ENCODE measurements around the gene ITCH. TPM values are rescaled to one million over a fixed set of nuclear protein-coding genes. Genes with fewer than 3 reads are reported as not detected.

The ITCH gene
- polyA plus RNA-seq (2013, experiment 1 of 2), result 17.2 TPM
- 17.9 TPM for polyA plus RNA-seq (2013, experiment 2 of 2)

GRCh38 chr20:34363062-34363464, at the start of gene ITCH:
ITCH (plus strand) TSS chr20:34363273; CDS start chr20:34393812, 30,539 bp downstream.
- Histone ChIP-seq H4K8ac (ENCODE audit: low read depth, low read length) (no peak within 1 kb of the TSS), H3K23ac (ENCODE audit: low read depth, low read length, poor library complexity) (peak within 1 kb of the TSS; percentile 93), H2BK120ac (ENCODE audit: low read depth, low read length) (peak within 1 kb of the TSS; percentile 81), H4K91ac (ENCODE audit: low read depth, low read length, poor library complexity) (no peak within 1 kb of the TSS), H3K27ac (replicated peaks; ENCODE audit: low read length) (peak within 1 kb of the TSS; percentile 5), H3K79me1 (ENCODE audit: low read depth, low read length) (peaks cover 6% of the 10 kb centered on the region), H2BK12ac (ENCODE audit: low read length) (peak within 1 kb of the TSS; percentile 41), H3K14ac (ENCODE audit: low read length) (peak within 1 kb of the TSS; percentile 71), H3K4me3 (ENCODE audit: low read length in 2 of 2) (peak within 1 kb of the TSS; percentile 83 to 94), H3K4ac (ENCODE audit: low read length) (peak within 1 kb of the TSS; percentile 37), H3K9me3 (replicated peaks in 1 of 2; ENCODE audit: control insufficient read depth in 2 of 2, insufficient read depth in 1 of 2, low read depth in 1 of 2, low read length in 2 of 2) (peaks cover 0 to 3% of the 10 kb centered on the region in 2 donors), H3K18ac (ENCODE audit: low read length) (peak within 1 kb of the TSS; percentile 97), H2BK5ac (ENCODE audit: low read length) (peak within 1 kb of the TSS; percentile 82), H3K4me1 (ENCODE audit: control insufficient read depth in 2 of 2, insufficient read depth in 1 of 2, low read depth in 1 of 2, low read length in 2 of 2) (peaks cover 0 to 3% of the 10 kb centered on the region in 2 donors), H3K9ac (ENCODE audit: low read depth, low read length, poor library complexity) (peak within 1 kb of the TSS; percentile 71), H3K4me2 (ENCODE audit: insufficient read depth, low read length, poor library complexity, severe bottlenecking) (peak within 1 kb of the TSS; percentile 56), H3K27me3 (ENCODE audit: control insufficient read depth in 3 of 3, insufficient read depth in 3 of 3, low read depth in 1 of 3, low read length in 3 of 3) (no peaks in the 10 kb centered on the region), H2AK5ac (ENCODE audit: low read depth, low read length) (peak within 1 kb of the TSS; percentile 90), H2AFZ (ENCODE audit: low read length) (peak within 1 kb of the TSS; percentile 95), H2BK15ac (ENCODE audit: low read length) (peak within 1 kb of the TSS; percentile 17), H3K36me3 (replicated peaks in 1 of 2; ENCODE audit: control insufficient read depth in 2 of 2, insufficient read depth in 2 of 2, low read length in 2 of 2) (peaks cover 0 to 28% of the 10 kb centered on the region in 2 donors)
- WGBS, 2 donors (ENCODE audit: extremely low coverage in 2 of 2, insufficient read length in 2 of 2, insufficient replicate concordance in 1 of 2), result no CpG with 5 or more reads among the region's 32 CpGs
- DNase-seq (ENCODE audit: low spot score), result peak; percentile 90

- Histone ChIP-seq H2AK5ac (ENCODE audit: low read depth, low read length) (no peak overlapping the region), H3K4me3 (ENCODE audit: low read length in 2 of 2) (no peak overlapping the region), H3K4me2 (ENCODE audit: insufficient read depth, low read length, poor library complexity, severe bottlenecking) (no peak overlapping the region), H3K36me3 (replicated peaks in 1 of 2; ENCODE audit: control insufficient read depth in 2 of 2, insufficient read depth in 2 of 2, low read length in 2 of 2) (no peaks in the 10 kb centered on the region), H3K27me3 (ENCODE audit: control insufficient read depth in 3 of 3, insufficient read depth in 3 of 3, low read depth in 1 of 3, low read length in 3 of 3) (peaks cover 2 to 11% (median 10%) of the 10 kb centered on the region in 3 experiments), H2BK5ac (ENCODE audit: low read length) (no peak overlapping the region), H3K9me3 (replicated peaks in 1 of 2; ENCODE audit: control insufficient read depth in 2 of 2, insufficient read depth in 1 of 2, low read depth in 1 of 2, low read length in 2 of 2) (no peaks in the 10 kb centered on the region), H2BK15ac (ENCODE audit: low read length) (no peak overlapping the region), H2BK120ac (ENCODE audit: low read depth, low read length) (no peak overlapping the region), H2BK12ac (ENCODE audit: low read length) (no peak overlapping the region), H3K4me1 (ENCODE audit: control insufficient read depth in 2 of 2, insufficient read depth in 1 of 2, low read depth in 1 of 2, low read length in 2 of 2) (peaks cover 6% of the 10 kb centered on the region in 2 donors), H3K27ac (replicated peaks; ENCODE audit: low read length) (no peak overlapping the region), H3K9ac (ENCODE audit: low read depth, low read length, poor library complexity) (no peak overlapping the region), H2AFZ (ENCODE audit: low read length) (no peak overlapping the region), H3K18ac (ENCODE audit: low read length) (no peak overlapping the region), H4K91ac (ENCODE audit: low read depth, low read length, poor library complexity) (no peak overlapping the region), H3K79me1 (ENCODE audit: low read depth, low read length) (no peaks in the 10 kb centered on the region), H3K4ac (ENCODE audit: low read length) (no peak overlapping the region), H3K23ac (ENCODE audit: low read depth, low read length, poor library complexity) (no peak overlapping the region), H3K14ac (ENCODE audit: low read length) (no peak overlapping the region), H4K8ac (ENCODE audit: low read depth, low read length) (no peak overlapping the region)
- WGBS, 2 donors (ENCODE audit: extremely low coverage in 2 of 2, insufficient read length in 2 of 2, insufficient replicate concordance in 1 of 2), result no CpG with 5 or more reads among the region's 3 CpGs
- DNase-seq (ENCODE audit: low spot score), result no peak
These were observed 47.8 kb upstream of the ITCH start for GRCh38 chr20:34315236-34315635.

- Histone ChIP-seq H3K27ac (replicated peaks; ENCODE audit: low read length) (no peak overlapping the region), H2AFZ (ENCODE audit: low read length) (no peak overlapping the region), H3K9me3 (replicated peaks in 1 of 2; ENCODE audit: control insufficient read depth in 2 of 2, insufficient read depth in 1 of 2, low read depth in 1 of 2, low read length in 2 of 2) (no peaks in the 10 kb centered on the region), H2BK12ac (ENCODE audit: low read length) (no peak overlapping the region), H3K23ac (ENCODE audit: low read depth, low read length, poor library complexity) (no peak overlapping the region), H3K36me3 (replicated peaks in 1 of 2; ENCODE audit: control insufficient read depth in 2 of 2, insufficient read depth in 2 of 2, low read length in 2 of 2) (no peaks in the 10 kb centered on the region), H3K4me1 (ENCODE audit: control insufficient read depth in 2 of 2, insufficient read depth in 1 of 2, low read depth in 1 of 2, low read length in 2 of 2) (peaks cover 4% of the 10 kb centered on the region in 2 donors), H2BK5ac (ENCODE audit: low read length) (no peak overlapping the region), H3K9ac (ENCODE audit: low read depth, low read length, poor library complexity) (no peak overlapping the region), H3K4ac (ENCODE audit: low read length) (no peak overlapping the region), H3K4me2 (ENCODE audit: insufficient read depth, low read length, poor library complexity, severe bottlenecking) (no peak overlapping the region), H2BK15ac (ENCODE audit: low read length) (no peak overlapping the region), H3K79me1 (ENCODE audit: low read depth, low read length) (no peaks in the 10 kb centered on the region), H4K91ac (ENCODE audit: low read depth, low read length, poor library complexity) (no peak overlapping the region), H3K27me3 (ENCODE audit: control insufficient read depth in 3 of 3, insufficient read depth in 3 of 3, low read depth in 1 of 3, low read length in 3 of 3) (peaks cover 2 to 11% (median 10%) of the 10 kb centered on the region in 3 experiments), H3K4me3 (ENCODE audit: low read length in 2 of 2) (no peak overlapping the region), H4K8ac (ENCODE audit: low read depth, low read length) (no peak overlapping the region), H3K14ac (ENCODE audit: low read length) (no peak overlapping the region), H2BK120ac (ENCODE audit: low read depth, low read length) (no peak overlapping the region), H3K18ac (ENCODE audit: low read length) (no peak overlapping the region), H2AK5ac (ENCODE audit: low read depth, low read length) (no peak overlapping the region)
- no CpG with 5 or more reads among the region's 6 CpGs for WGBS, 2 donors (ENCODE audit: extremely low coverage in 2 of 2, insufficient read length in 2 of 2, insufficient replicate concordance in 1 of 2)
- no peak for DNase-seq (ENCODE audit: low spot score)
These were observed 46.8 kb upstream of the ITCH start for GRCh38 chr20:34316196-34316814.

- no peak overlapping the region for H3K23ac ChIP-seq (ENCODE audit: low read depth, low read length, poor library complexity)
- H3K9me3 ChIP-seq (replicated peaks in 1 of 2; ENCODE audit: control insufficient read depth in 2 of 2, insufficient read depth in 1 of 2, low read depth in 1 of 2, low read length in 2 of 2), result no peaks in the 10 kb centered on the region
- peaks cover 3 to 6% of the 10 kb centered on the region in 2 donors for H3K4me1 ChIP-seq (ENCODE audit: control insufficient read depth in 2 of 2, insufficient read depth in 1 of 2, low read depth in 1 of 2, low read length in 2 of 2)
- H4K8ac ChIP-seq (ENCODE audit: low read depth, low read length), result no peak overlapping the region
- H3K9ac ChIP-seq (ENCODE audit: low read depth, low read length, poor library complexity), result no peak overlapping the region
- no CpG with 5 or more reads among the region's 4 CpGs for WGBS, 2 donors (ENCODE audit: extremely low coverage in 2 of 2, insufficient read length in 2 of 2, insufficient replicate concordance in 1 of 2)
- H3K4me3 ChIP-seq (ENCODE audit: low read length in 2 of 2), result no peak overlapping the region
- H3K27me3 ChIP-seq (ENCODE audit: control insufficient read depth in 3 of 3, insufficient read depth in 3 of 3, low read depth in 1 of 3, low read length in 3 of 3), result peaks cover 0 to 3% (median 0%) of the 10 kb centered on the region in 3 experiments
- H4K91ac ChIP-seq (ENCODE audit: low read depth, low read length, poor library complexity), result no peak overlapping the region
- H3K4ac ChIP-seq (ENCODE audit: low read length), result no peak overlapping the region
- H2BK120ac ChIP-seq (ENCODE audit: low read depth, low read length), result no peak overlapping the region
- H3K4me2 ChIP-seq (ENCODE audit: insufficient read depth, low read length, poor library complexity, severe bottlenecking), result no peak overlapping the region
- no peak overlapping the region for H2AK5ac ChIP-seq (ENCODE audit: low read depth, low read length)
- no peak overlapping the region for H3K18ac ChIP-seq (ENCODE audit: low read length)
- H2BK12ac ChIP-seq (ENCODE audit: low read length), result no peak overlapping the region
- H2BK15ac ChIP-seq (ENCODE audit: low read length), result no peak overlapping the region
- DNase-seq (ENCODE audit: low spot score), result no peak
- H3K79me1 ChIP-seq (ENCODE audit: low read depth, low read length), result no peaks in the 10 kb centered on the region
- no peak overlapping the region for H3K14ac ChIP-seq (ENCODE audit: low read length)
- H2AFZ ChIP-seq (ENCODE audit: low read length), result no peak overlapping the region
- no peaks in the 10 kb centered on the region for H3K36me3 ChIP-seq (replicated peaks in 1 of 2; ENCODE audit: control insufficient read depth in 2 of 2, insufficient read depth in 2 of 2, low read length in 2 of 2)
- no peak overlapping the region for H2BK5ac ChIP-seq (ENCODE audit: low read length)
- no peak overlapping the region for H3K27ac ChIP-seq (replicated peaks; ENCODE audit: low read length)
These were observed 44.2 kb upstream of the ITCH start for GRCh38 chr20:34318609-34319443.
